ENCODE results near the gene STIP1. TPM values are rescaled to one million over a fixed set of nuclear protein-coding genes. Genes with fewer than 3 reads are reported as not detected.

Gene STIP1
- total and polyA plus RNA-seq, 9 of the 15 experiments (the other 6 are each of a cell fraction or from before 2014, with no cell fraction given): 58.1 to 465 (median 346) TPM

- TF ChIP-seq SIN3A (IDR thresholded peaks at IDR 0.05; ENCODE audit: borderline replicate concordance in 2 of 2, control insufficient read depth in 1 of 2, low read depth in 2 of 2, low read length in 2 of 2): peak in 1 of 2 experiments; percentile 38; a peak in 1 of 4 replicates
- TF ChIP-seq HMGN3 (IDR thresholded peaks at IDR 0.05; ENCODE audit: borderline replicate concordance, extremely low read depth, insufficient read length, low read depth, low read length): peak; percentile 92
- TF ChIP-seq STAG1 (CRISPR knock-in tag; IDR thresholded peaks at IDR 0.05; ENCODE audit: borderline replicate concordance): no peak
- TF ChIP-seq ZFP91 (CRISPR knock-in tag; IDR thresholded peaks at IDR 0.05): no peak
- TF ChIP-seq PRDM10 (IDR thresholded peaks at IDR 0.05; ENCODE audit: partially characterized antibody): no peak
- TF ChIP-seq BACH1 (tag; IDR thresholded peaks at IDR 0.05): no peak
- peak; percentile 39; the same call in 1 of the 2 replicates for TF ChIP-seq POLR2AphosphoS5 (IDR thresholded peaks at IDR 0.05; ENCODE audit: control insufficient read depth, insufficient read depth, low read depth, low read length)
- no peak for TF ChIP-seq PPARD (CRISPR knock-in tag; IDR thresholded peaks at IDR 0.05)
- no peak for TF ChIP-seq SRSF9 (IDR thresholded peaks at IDR 0.05; ENCODE audit: borderline replicate concordance, low read depth, low read length)
- no peak for TF ChIP-seq ZNF133 (CRISPR knock-in tag; IDR thresholded peaks at IDR 0.05)
- TF ChIP-seq ATF7 (IDR thresholded peaks at IDR 0.05): peak; percentile 68
These were observed 44.4 kb downstream of the STIP1 start, which contains the start of gene DNAJC4 (continued) for GRCh38 chr11:64230171-64230984.
